Measurements from ENCODE around the gene BRF1.
A peak's percentile ranks its signal among the peaks of the same experiment; 100 is the strongest.

BRF1 gene

DNA sequence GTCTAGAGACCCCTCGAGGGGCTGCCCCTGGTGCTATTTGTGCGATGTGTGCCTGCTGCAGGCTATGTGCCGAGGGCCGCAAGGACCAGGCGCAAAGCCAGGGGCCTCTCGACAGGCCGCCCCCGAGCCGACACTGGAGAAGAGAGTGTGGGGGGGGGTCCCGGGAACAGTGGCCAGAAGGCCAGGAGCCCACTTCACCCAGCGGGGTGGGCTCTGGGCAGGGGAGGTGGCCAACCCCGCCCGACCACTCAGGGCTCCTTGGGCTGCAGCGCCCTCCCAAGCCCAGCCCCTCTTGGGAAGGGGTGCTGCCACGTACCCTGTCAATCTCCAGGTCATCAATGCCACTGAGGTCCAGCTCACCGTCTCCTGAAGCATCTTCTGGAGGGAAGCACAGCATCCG, 81.0 kb downstream of the BRF1 start:
- Histone ChIP-seq H3K4me3 (no peak overlapping the region), H3K27ac (no peak overlapping the region)

- no peak overlapping the region for H3K27ac ChIP-seq
- no peak overlapping the region for H3K4me3 ChIP-seq
These were observed 81.7 kb downstream of the BRF1 start for GRCh38 chr14:105219043-105219612.

DNA sequence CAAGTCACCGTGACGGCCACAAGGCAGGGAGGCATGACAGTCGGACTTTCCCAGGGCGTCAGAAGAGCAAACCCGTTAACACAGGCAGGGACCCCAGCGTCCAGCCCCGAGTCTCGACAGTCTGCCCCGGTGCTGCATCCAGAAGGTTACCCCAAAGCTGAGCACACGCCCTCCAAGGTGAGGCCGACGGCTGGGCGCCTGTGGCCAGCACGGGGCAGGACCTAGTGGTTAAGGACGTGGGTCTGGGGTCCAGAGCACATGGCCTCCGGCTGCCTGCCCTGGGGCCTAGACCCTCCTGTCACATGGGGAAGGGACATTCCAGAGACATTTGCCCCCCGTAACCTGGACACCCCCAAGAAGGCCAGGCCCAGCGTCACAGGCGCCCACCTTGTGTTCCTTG, 82.2 kb downstream of the BRF1 start:
- H3K4me3 ChIP-seq: no peak overlapping the region

GRCh38 chr14:105217774-105218173, 83.0 kb downstream of the BRF1 start:
- Histone ChIP-seq H3K27ac (no peak overlapping the region), H3K4me3 (no peak overlapping the region)

More for the DNA sequence above, 82.2 kb downstream of the BRF1 start:
- H3K27ac ChIP-seq: no peak overlapping the region

- Histone ChIP-seq H3K27ac (no peak overlapping the region), H3K4me3 (no peak overlapping the region)
These were observed 84.1 kb downstream of the BRF1 start for GRCh38 chr14:105216490-105217247.

DNA sequence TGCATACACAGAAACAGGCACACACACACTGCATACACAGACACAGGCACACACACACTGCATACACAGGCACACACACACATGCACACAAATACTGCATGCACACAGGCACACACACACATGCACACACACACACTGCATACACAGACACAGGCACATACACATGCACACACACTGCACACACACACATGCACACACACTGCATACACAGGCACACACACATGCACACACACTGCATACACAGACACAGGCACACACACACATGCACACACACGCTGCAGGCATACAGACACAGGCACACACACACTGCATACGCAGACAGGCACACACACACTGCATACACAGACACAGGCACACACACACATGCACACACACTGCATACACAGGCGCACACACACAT, 85.2 kb downstream of the BRF1 start:
- no peak overlapping the region for H3K27ac ChIP-seq
- no peak overlapping the region for H3K4me3 ChIP-seq

- Histone ChIP-seq H3K4me3 (no peak overlapping the region), H3K27ac (no peak overlapping the region)
These were observed 86.4 kb downstream of the BRF1 start for GRCh38 chr14:105214324-105214915.

DNA sequence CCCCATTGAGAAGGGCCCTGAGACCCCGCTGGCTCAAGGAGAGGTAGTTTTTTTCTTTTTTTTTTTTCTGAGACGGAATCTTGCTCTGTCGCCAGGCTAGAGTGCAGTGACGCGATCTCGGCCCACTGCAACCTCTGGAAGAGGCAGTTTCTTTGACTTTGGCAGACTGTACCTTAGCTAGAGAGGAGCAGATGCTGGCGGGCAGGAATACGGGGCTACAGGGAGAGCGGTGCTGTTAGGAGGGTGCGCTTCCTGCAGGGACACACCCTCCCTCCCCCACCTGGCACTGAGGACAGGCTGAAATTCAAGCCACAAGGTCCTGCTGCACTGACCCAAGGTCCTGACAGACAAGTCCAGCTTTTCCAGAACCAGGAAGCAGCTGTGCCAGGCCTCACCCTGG, 87.4 kb downstream of the BRF1 start:
- Histone ChIP-seq H3K4me3 (no peak overlapping the region), H3K27ac (no peak overlapping the region)

DNA sequence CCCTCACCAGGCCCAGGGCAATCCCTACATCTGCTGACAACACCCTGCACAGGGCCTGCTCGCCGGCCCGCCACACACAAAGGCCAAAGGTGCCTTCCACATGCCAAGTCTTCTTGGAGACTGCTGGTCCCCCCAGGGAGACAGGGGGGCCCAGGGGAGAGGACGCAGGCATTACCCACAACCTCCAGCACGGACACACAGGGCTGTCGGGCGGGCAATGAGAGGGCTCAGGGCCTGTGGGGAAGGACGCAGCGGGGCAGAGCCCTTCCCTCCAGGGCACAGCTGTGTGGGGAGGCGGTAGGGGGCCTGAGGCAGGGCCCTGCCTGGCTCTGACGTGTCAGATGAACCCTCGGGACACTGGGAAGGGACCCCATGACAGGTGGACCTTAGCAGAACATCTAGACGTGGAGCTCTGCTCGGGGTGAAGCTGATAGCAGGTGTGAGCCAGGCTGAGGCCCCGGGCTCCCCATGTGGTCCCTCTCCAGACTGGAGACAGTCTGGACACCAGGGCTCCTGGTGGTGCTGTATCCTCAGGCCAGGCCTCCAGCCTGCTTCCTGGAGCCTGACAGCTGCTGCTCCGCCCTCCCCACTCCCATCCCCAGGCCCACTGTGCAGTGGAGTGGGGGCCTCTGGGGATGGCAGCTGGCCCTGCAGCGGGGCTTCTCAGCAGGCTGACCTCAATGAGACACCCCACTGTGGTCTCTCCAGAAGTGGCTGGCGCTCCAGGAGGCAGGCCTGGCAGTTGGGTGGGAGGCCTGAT, 88.1 kb downstream of the BRF1 start:
- H3K27ac ChIP-seq: no peak overlapping the region
- H3K4me3 ChIP-seq: no peak overlapping the region

GRCh38 chr14:105211758-105212089, 89.1 kb downstream of the BRF1 start:
- Histone ChIP-seq H3K27ac (no peak overlapping the region), H3K4me3 (no peak overlapping the region)

DNA sequence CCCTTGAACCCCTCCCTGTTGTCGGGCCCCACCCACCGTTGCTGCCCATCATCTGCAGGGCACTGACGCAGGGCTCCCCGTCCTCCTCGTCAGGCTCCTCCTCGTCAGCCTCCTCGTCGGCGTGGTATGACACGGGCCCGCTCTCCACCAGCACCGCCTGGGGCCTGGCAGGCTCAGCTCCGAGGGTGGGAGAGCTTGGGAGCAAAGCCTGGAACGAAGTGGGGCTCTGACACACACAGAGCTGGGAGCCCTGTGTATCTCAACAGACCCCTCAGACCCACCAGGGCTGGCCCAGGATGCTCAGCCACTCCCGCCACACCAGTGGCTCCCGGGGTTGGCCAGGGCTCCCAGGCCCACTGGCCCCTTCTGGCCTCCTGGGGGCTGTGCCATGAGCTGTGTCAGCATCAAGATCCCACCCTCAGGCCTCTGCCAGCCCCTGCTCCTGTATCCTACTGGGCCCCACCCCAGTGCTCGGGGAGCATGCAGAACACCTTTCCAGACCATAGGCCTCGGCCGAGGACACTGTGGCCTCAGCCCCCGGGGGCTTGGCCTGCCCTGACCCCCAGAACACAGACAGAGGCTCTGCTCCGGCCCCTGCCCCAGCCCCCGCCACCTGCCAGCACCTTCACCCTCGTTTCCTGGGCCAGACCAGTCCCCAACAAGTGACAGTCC, 89.6 kb downstream of the BRF1 start:
- no peak overlapping the region for H3K27ac ChIP-seq
- H3K4me3 ChIP-seq: no peak overlapping the region

DNA sequence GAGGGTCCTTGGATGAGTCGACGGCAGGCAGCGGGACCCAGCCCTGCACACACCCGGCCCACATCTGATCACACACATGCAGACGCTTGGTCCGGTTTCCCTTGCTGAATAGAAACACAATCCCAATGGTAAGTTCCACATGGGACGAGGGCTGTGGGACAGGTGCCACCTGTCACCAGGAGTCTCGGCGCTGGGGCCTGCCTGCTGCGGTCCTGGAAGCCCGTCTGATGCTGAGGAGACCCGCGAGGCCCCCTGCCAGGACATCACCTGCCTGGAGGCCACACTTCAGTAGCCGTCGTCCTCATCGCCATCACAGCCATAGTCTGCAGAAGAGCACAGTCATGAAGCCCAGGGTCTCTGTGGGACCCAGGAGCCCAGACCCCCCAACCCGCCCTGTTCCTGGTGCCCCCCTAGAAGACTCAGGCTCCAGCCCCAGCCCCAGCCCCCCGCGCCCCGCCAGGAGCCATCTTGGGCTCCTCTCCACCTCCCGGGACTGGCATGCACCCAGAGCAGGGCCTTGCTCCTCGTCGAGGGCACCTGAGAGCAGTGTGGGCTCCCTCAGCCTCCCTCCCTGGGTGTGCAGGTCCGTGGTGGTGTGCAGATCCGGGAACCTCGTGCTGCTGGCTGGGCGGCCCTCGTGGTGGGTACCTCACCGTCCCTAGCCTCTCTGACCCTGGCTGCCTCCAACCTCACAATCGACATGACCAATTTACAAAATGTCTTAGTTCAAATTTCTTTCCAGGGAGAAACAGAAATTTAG, 90.4 kb downstream of the BRF1 start:
- no peak overlapping the region for H3K4me3 ChIP-seq
- H3K27ac ChIP-seq: no peak overlapping the region

DNA sequence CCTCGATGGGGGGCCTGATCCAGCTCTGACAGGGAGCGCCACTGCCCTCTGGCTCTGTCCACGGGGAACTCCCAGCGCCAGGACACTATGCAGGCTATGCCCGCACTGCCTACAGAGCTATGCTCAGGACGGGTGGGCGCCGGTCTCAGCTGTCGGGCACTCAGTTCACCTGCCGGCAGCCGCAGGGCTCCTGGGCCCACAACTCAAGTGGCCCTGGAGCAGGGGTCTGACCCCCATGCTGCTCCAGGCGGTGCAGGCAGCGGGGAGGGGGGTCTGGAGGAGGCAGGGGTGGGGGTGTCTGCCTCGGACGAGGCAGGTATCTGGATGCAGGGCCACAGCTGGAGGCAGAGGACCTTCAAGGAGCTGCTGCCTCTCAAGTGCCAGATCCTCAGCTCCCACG, 91.2 kb downstream of the BRF1 start:
- no peak overlapping the region for H3K4me3 ChIP-seq
- no peak overlapping the region for H3K27ac ChIP-seq

- no peak overlapping the region for H3K4me3 ChIP-seq
These were observed 91.7 kb downstream of the BRF1 start for GRCh38 chr14:105209091-105209490.

DNA sequence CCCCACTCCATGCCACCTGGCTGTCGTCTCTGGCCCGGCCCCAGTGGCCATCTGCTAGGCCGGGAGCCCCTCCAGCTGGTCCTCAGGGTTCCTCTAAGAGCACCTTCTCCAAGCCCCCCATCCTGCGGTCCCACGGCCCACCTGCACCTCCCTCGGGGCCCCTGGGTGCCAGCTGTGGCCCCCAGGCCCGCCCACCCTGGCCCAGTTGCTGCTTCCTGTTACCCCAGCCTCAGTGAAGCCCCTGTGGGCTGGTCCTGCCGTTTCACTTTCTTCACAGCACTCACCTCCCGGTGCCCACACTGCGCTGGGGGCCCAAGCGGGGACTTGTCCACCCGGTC, 92.1 kb downstream of the BRF1 start:
- no peak overlapping the region for H3K27ac ChIP-seq
- H3K4me3 ChIP-seq: no peak overlapping the region

More at GRCh38 chr14:105209091-105209490, 91.7 kb downstream of the BRF1 start:
- H3K27ac ChIP-seq: no peak overlapping the region

DNA sequence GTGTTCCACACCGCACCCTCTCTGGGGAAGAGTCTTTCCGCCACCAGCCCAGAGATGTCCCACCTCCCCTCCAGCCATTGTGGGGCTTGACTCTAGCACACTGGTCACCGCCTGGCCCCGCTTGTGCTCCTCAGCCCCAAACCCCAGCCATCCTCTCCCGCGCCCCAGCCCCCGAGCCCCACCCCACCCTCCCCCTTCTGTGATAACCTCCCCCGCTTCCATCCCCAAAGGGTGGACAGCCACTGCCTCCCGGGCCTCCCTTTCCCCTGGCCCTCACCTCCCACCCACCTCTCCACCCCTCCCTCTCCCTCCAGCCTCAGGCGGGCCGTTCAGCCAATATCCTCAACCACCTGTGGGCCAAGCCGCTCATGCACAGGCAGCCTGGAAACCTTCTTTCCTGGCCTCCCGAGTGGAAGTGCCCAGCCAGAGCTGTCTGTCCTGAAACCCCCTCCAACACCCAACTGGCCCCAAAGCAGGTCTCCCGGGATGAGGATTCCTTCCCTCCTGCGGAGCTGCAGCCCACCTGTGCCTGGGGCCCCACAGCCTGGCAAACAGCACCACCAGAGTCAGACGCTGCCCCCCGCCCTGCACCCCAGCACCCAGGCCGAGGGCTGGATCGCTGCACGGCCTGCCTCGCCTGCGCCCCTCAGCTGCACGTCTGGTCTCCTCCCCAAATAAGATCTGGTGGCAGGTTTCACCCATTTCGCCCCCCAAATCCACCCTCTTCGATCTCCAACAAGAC, 92.6 kb downstream of the BRF1 start:
- no peak overlapping the region for H3K4me3 ChIP-seq
- H3K27ac ChIP-seq: no peak overlapping the region

GRCh38 chr14:105207460-105207901, 93.3 kb downstream of the BRF1 start:
- H3K4me3 ChIP-seq: no peak overlapping the region

DNA sequence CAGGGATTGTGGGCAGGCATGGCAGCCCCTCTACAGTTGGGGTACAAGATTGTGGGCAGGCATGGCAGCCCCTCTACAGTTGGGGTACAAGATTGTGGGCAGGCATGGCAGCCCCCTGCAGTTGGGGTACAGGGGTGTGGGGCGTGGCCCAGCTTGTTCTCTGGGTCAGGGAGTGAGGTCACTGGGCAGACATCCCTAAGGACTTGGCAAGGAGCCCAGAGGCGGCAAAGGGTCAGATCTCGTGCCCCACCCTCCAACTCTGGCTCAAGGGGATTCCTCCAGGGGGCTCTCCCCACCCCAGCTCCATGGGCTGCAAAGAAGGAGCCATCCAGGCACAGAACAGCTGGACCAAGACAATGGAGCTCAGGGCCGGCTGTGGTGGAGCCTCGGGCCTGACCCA, 93.9 kb downstream of the BRF1 start:
- no peak overlapping the region for H3K27ac ChIP-seq
- no peak overlapping the region for H3K4me3 ChIP-seq

More at GRCh38 chr14:105207460-105207901, 93.3 kb downstream of the BRF1 start:
- no peak overlapping the region for H3K27ac ChIP-seq

DNA sequence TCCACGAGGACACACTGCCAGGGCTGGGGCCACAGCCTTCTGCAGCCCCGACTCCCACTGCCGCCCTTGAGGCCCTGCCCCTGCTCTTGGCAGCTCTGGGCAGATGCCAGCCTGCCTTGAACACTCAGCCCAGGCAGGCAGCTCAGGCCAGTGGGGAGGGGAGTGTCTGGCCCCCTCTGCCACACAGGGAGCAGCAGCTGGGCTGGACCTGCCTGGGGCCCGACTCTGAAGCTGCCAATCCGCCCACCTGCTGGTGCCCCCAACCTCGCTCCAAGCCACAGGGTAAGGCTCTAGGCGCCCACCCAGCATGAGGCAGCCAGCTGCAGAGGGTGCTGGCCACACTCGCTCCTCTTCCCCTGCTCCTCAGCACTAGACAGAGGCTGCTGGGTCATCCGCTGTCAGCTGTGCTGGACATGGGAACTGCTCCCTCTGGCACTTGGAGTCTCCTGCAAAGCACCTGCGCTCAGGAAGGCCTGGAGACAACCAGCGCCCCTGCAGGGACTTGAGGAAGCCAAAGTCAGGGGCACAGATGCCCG, 95.1 kb downstream of the BRF1 start:
- no peak overlapping the region for H3K4me3 ChIP-seq
- peak overlapping the region in 2 of 21 experiments; percentile 17 to 26 for H3K27ac ChIP-seq
